ENCODE results near the gene IGFL1. TPM values are rescaled to one million over a fixed set of nuclear protein-coding genes. Genes with fewer than 3 reads are reported as not detected.

IGFL1 gene
- total and polyA plus RNA-seq, 2 of the 8 experiments (the other 6 are each of a cell fraction or from before 2014, with no cell fraction given) = not detected

DNA sequence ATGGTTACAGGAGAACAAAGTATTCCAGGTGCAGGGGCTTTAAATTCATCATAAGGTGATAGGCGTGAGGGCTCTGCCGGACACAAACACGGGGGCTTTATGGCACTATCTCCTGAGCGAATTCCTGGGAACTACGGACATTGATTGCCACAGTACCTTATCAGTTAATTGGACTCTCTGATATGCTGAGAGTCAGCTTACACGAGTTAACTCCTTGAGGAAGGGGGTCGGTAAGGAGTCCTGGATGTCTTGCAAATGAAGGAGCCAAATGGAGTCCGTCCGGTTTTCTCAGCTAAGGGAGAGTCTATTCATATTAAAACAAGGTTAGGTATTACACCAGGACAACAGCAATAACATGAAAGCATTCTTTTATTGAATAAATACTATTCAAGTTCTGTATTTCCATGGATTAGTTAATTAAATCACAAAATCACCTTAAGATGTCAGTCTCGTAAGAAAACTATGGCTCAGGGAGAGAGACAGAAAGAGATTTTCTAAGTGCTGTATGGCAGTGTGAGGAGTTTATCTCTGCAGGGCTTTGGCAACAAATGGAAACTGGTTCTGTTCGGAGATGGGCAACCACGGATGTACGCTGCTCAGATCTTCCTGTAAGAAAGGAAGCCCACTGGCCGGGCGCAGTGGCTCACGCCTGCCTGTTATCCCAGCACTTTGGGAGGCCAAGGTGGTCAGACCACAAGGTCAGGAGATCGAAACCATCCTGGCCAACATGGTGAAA is 41.1 kb downstream of the IGFL1 start:
- H3K27me3 ChIP-seq (replicated peaks in 1 of 4; ENCODE audit: control insufficient read depth in 3 of 4, extremely low read depth in 1 of 4, insufficient read depth in 3 of 4, low read length in 3 of 4) = no peaks in the 10 kb centered on the region
- H3K14ac ChIP-seq (ENCODE audit: insufficient read length) = no peak overlapping the region
- H2BK20ac ChIP-seq (ENCODE audit: low read length) = no peak overlapping the region
- H3K18ac ChIP-seq (ENCODE audit: extremely low read depth, low read length) = peak overlapping the region; percentile 75
- peak overlapping the region; percentile 87 for H2BK120ac ChIP-seq (replicated peaks; ENCODE audit: low read depth, low read length)
- H3K23me2 ChIP-seq (ENCODE audit: low read depth, low read length) = no peaks in the 10 kb centered on the region; the same call in 1 of the 2 replicates
- H4K91ac ChIP-seq (replicated peaks; ENCODE audit: insufficient read length, low read length) = peak overlapping the region; percentile 81
- H3K9me3 ChIP-seq (ENCODE audit: insufficient read depth in 2 of 2, low read depth in 1 of 2, low read length in 1 of 2) = no peaks in the 10 kb centered on the region
- H3K4me3 ChIP-seq (ENCODE audit: extremely low read depth in 1 of 4, insufficient read depth in 2 of 4, low read depth in 3 of 4, low read length in 4 of 4) = peak overlapping the region in 2 of 4 experiments; percentile 26 to 43; a peak in 4 of 8 replicates
- ChIA-PET POLR2A (ENCODE audit: partially characterized antibody) (interaction anchor here (1.4 to 1.6 kb wide), 2 partner anchors 137 to 138 kb away, joined by 3 read pairs; no protein-coding TSS in a partner anchor), CTCF (ENCODE audit: partially characterized antibody) (interaction anchor here (0.6 to 18.7 kb wide), 9 partner anchors 11 to 242 kb away, joined by 3 to 365 read pairs (median 3); partner anchors contain the start of gene PPP5C)
- no peak overlapping the region for H2AK5ac ChIP-seq (ENCODE audit: low read depth, low read length)
- H3K56ac ChIP-seq (replicated peaks; ENCODE audit: insufficient read length, low read depth, low read length) = no peak overlapping the region
- H3K23ac ChIP-seq (ENCODE audit: insufficient read length) = no peak overlapping the region
- peaks cover 7 to 12% (median 9%) of the 10 kb centered on the region in 4 experiments for H3K4me1 ChIP-seq (replicated peaks in 1 of 4; ENCODE audit: control insufficient read depth in 3 of 4, insufficient read depth in 4 of 4, low read length in 3 of 4)
- H4K8ac ChIP-seq (ENCODE audit: extremely low read depth, insufficient read depth, low read length) = peak overlapping the region; percentile 69; the same call in 1 of the 2 replicates
- H2BK15ac ChIP-seq (ENCODE audit: low read length) = no peak overlapping the region
- no peak for DNase-seq (ENCODE audit: low read depth in 1 of 2, low spot score in 2 of 2)
- H2BK5ac ChIP-seq (ENCODE audit: low read depth, low read length) = peak overlapping the region; percentile 90; the same call in 1 of the 2 replicates
- FAIRE-seq = peak; percentile 24
- H3K4me2 ChIP-seq (ENCODE audit: insufficient read depth in 1 of 2, low read depth in 2 of 2, low read length in 2 of 2) = peak overlapping the region; percentile 35 to 53
- H4K20me1 ChIP-seq (replicated peaks in 1 of 2; ENCODE audit: control insufficient read depth in 1 of 2, insufficient read depth in 2 of 2, low read length in 2 of 2) = no peaks in the 10 kb centered on the region
- WGBS, 2 experiments (ENCODE audit: extremely low coverage in 1 of 2, insufficient coverage in 1 of 2, insufficient read length in 1 of 2, insufficient replicate concordance in 2 of 2, low coverage in 1 of 2, low lambda C conversion rate in 2 of 2, missing lambda C conversion rate in 1 of 2) = 27% methylated on average over 17 of the region's 17 CpGs; no CpG with 5 or more reads in 1 of the 2 experiments
- H3K79me1 ChIP-seq (ENCODE audit: low read depth, low read length) = no peaks in the 10 kb centered on the region
- H3K79me2 ChIP-seq (ENCODE audit: control insufficient read depth in 1 of 2, insufficient read depth in 2 of 2, low read length in 2 of 2) = no peaks in the 10 kb centered on the region
- H2BK12ac ChIP-seq (ENCODE audit: low read depth, low read length) = peak overlapping the region; percentile 52; the same call in 1 of the 2 replicates
- H4K5ac ChIP-seq (ENCODE audit: insufficient read length, low read depth, low read length) = peak overlapping the region; percentile 60
- peak overlapping the region; percentile 31; the same call in 1 of the 2 replicates for H3K27ac ChIP-seq (ENCODE audit: low read depth, low read length)
- H3K9ac ChIP-seq (replicated peaks in 1 of 4; ENCODE audit: extremely low read depth in 1 of 4, low read depth in 3 of 4, low read length in 3 of 4) = peak overlapping the region in 2 of 4 experiments; percentile 17 to 25; a peak in 1 of 7 replicates
- H3K4ac ChIP-seq (replicated peaks; ENCODE audit: insufficient read length, low read depth, low read length) = peak overlapping the region; percentile 69
- 0 out of 2 replicates have a peak overlapping the region, but pooled peaks have one; percentile 5 for H2AFZ ChIP-seq (ENCODE audit: low read length)
- no peaks in the 10 kb centered on the region for H3K36me3 ChIP-seq (ENCODE audit: control insufficient read depth in 2 of 4, insufficient read depth in 4 of 4, low read length in 3 of 4)
- no peak for TF ChIP-seq JUN (IDR thresholded peaks at IDR 0.05; ENCODE audit: low read depth, low read length)

Measured in H1 (cell line).